ENCODE results near the gene WARS2.

WARS2 gene

GRCh38 chr1:118984722-118985639 is 155.5 kb downstream of the WARS2 start:
- Histone ChIP-seq H3K36me3 (replicated peaks) (peaks cover 3% of the 10 kb centered on the region), H3K4me3 (ENCODE audit: low read depth, low read length) (peak overlapping the region; percentile 64), H3K27ac (peak overlapping the region; percentile 93), H3K27me3 (replicated peaks) (no peaks in the 10 kb centered on the region)
- TF ChIP-seq, protein P1, sequence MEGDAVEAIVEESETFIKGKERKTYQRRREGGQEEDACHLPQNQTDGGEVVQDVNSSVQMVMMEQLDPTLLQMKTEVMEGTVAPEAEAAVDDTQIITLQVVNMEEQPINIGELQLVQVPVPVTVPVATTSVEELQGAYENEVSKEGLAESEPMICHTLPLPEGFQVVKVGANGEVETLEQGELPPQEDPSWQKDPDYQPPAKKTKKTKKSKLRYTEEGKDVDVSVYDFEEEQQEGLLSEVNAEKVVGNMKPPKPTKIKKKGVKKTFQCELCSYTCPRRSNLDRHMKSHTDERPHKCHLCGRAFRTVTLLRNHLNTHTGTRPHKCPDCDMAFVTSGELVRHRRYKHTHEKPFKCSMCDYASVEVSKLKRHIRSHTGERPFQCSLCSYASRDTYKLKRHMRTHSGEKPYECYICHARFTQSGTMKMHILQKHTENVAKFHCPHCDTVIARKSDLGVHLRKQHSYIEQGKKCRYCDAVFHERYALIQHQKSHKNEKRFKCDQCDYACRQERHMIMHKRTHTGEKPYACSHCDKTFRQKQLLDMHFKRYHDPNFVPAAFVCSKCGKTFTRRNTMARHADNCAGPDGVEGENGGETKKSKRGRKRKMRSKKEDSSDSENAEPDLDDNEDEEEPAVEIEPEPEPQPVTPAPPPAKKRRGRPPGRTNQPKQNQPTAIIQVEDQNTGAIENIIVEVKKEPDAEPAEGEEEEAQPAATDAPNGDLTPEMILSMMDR (IDR thresholded peaks at IDR 0.05; ENCODE audit: low read depth, low read length, missing control alignments), result no peak
- DNase-seq, result no peak
- in situ Hi-C loops (cut with HindIII; ENCODE audit: low pct_ligation_motif_present, low sequenced_read_pairs), result no loop called here

DNA sequence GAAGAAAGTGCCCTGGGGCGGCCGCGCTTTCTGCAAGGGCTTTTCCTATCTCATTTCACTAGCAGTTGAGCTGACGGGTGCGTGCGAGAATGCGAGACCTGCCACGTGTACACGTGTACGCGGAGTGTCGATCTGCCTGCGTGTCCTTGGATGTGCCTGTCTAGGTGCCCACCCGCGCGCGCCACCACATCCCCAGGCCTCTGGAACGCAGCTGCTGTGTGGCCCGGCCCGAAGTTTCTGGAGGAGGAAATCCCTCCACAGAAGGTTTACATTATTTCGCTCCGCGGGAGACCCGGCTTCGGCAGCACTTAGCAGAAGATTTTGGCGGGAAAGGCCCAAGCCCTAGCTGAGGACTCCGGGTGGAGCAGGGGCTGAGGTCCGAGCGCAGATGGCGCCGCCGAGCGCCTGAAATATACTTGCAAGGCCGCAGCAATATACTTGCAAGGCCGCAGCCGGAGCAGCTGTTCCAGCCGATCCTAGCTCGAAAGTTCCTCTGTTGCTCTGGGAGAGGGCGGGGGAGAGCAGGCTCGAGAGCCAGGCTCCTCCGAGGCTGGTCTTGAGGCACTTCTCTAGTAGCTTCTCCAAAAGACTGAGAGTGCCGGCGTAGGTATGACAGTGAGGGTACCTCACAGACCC is 156.2 kb downstream of the WARS2 start:
- in situ Hi-C loops (cut with HindIII; ENCODE audit: low pct_ligation_motif_present, low sequenced_read_pairs), result no loop called here
- H3K4me3 ChIP-seq (ENCODE audit: low read depth, low read length), result peak overlapping the region; percentile 33
- TF ChIP-seq, protein P1 (IDR thresholded peaks at IDR 0.05; ENCODE audit: low read depth, low read length, missing control alignments), result no peak
- peaks cover 3% of the 10 kb centered on the region for H3K36me3 ChIP-seq (replicated peaks)
- H3K27me3 ChIP-seq (replicated peaks), result no peaks in the 10 kb centered on the region
- DNase-seq, result peak; percentile 72
- H3K27ac ChIP-seq, result peak overlapping the region; percentile 93

DNA sequence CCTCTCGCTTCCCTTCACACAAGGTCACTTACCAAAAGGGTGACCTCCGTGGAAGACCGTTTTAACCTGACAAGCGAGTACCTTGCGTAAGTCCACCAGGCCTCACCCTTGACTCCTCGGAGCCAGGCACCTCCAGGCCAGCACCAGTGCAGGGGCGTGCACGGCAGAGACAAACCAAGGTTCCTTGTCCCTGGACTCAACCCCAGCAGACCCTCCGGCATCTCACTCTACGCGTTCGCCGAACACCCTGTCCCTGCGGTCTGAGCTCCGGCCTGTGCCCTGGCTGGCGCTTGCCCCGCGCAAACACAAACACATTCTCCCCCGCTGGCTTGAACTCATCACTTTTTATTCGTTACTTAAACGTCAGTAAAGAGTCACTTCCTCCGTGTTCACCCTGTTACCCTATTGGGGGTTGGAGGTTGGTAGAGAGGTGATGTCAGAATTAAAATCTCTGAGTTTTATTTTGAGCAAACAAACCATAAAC is 156.9 kb downstream of the WARS2 start:
- in situ Hi-C loops (cut with HindIII; ENCODE audit: low pct_ligation_motif_present, low sequenced_read_pairs), result no loop called here
- TF ChIP-seq, protein P1 (IDR thresholded peaks at IDR 0.05; ENCODE audit: low read depth, low read length, missing control alignments), result no peak
- Histone ChIP-seq H3K27ac (peak overlapping the region; percentile 93), H3K27me3 (replicated peaks) (no peaks in the 10 kb centered on the region), H3K36me3 (replicated peaks) (peaks cover 3% of the 10 kb centered on the region), H3K4me3 (ENCODE audit: low read depth, low read length) (peak overlapping the region; percentile 43)
- DNase-seq, result peak; percentile 66

- Histone ChIP-seq H3K27me3 (replicated peaks) (no peaks in the 10 kb centered on the region), H3K4me3 (ENCODE audit: low read depth, low read length) (peak overlapping the region; percentile 43), H3K36me3 (replicated peaks) (peaks cover 3% of the 10 kb centered on the region), H3K27ac (peak overlapping the region; percentile 93)
- in situ Hi-C loops (cut with HindIII; ENCODE audit: low pct_ligation_motif_present, low sequenced_read_pairs), result no loop called here
- TF ChIP-seq, protein P1 (IDR thresholded peaks at IDR 0.05; ENCODE audit: low read depth, low read length, missing control alignments), result no peak
- DNase-seq, result no peak
Observed at GRCh38 chr1:118982821-118983557, 157.5 kb downstream of the WARS2 start.

GRCh38 chr1:118982266-118982665 is 158.2 kb downstream of the WARS2 start:
- DNase-seq, result no peak
- Histone ChIP-seq H3K36me3 (replicated peaks) (peaks cover 3% of the 10 kb centered on the region), H3K4me3 (ENCODE audit: low read depth, low read length) (no peak overlapping the region), H3K27me3 (replicated peaks) (no peaks in the 10 kb centered on the region), H3K27ac (peak overlapping the region; percentile 93)
- TF ChIP-seq, protein P1 (IDR thresholded peaks at IDR 0.05; ENCODE audit: low read depth, low read length, missing control alignments), result no peak
- in situ Hi-C loops (cut with HindIII; ENCODE audit: low pct_ligation_motif_present, low sequenced_read_pairs), result no loop called here
